Activated CD8-positive, alpha-beta memory T cell treated with anti-CD3 and anti-CD28 coated beads, Interleukin-2, amount 50 U/mL, for 4 hours (primary cell): Measurements from ENCODE around the gene SPAG16.

Source experiments
- DNase-seq: peaks from one replicate; pipeline ENCODE4 v3.0.0-alpha.2; 2020

SPAG16 gene

DNA sequence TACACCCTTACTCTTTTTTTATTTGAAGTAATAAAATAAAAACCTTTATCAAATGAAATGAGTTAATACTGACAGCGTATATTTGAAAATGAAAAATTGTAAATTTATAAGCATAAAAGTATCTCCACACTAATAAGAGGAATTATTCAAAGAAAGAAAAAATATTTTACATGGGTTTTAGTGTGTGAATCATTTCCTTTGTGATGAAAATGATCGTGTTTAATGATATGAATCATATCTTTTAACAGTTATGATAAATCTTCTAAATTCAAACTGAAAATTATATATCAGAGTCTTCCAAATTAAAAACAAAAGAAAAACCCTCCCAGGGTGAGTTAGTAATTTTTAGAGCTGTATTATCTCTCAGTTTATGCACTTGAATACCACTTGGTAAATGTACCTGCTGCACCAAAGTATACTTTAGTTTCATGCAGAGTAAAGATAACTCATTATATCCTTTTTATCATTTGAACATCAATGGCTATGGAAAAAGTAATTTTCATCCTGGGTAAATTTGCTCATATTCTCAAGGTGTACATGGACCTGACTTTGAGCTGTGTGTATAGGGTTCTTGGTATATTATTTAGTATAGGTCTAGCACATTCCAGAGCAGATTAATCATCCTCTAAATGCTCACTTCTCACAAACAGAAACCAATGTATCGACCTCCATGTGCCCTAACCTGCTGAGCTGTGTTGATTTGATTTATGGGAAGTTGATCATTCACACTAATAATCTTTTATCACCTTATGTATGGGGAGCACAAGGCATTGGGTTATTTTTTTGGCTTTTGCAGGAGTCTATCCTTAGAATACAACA, 1027.9 kb downstream of the SPAG16 start:
- no peak for DNase-seq

DNA sequence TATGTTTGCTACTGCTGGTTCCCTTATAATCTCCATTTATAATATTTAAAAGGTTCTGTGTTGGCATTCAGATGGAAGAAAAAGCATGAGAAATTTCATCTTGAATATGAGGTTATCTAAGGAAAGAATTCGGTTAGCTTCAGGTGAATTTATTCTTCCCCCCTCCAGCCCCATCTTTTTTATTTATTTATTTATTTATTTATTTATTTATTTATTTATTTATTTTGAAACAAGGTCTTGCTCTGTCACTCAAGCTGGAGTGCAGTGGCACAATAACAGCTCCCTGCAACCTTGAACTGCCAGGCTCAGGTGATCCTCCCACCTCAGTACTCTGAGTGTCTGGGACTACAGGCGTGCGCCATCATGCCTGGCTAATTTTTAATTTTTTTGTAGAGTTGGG, 1031.1 kb downstream of the SPAG16 start:
- DNase-seq, result no peak

DNA sequence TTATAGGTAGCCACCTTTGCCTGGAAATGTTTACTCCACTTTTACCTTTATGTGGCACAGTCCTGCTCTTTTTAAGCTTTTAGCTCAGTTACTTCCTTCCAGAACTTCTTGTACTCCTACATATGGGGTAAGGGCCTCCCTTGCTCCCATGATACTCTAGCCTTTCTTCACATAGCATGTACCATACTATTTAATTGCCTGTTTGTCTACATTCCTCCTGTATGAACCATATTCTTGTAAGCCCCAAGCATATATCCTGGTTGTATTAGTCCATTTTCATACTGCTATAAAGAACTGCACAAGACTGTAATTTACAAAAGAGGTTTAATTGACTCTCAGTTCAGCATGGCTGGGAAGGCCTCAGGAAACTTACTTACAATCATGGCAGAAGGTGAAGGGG, 1035.9 kb downstream of the SPAG16 start:
- DNase-seq, result no peak

DNA sequence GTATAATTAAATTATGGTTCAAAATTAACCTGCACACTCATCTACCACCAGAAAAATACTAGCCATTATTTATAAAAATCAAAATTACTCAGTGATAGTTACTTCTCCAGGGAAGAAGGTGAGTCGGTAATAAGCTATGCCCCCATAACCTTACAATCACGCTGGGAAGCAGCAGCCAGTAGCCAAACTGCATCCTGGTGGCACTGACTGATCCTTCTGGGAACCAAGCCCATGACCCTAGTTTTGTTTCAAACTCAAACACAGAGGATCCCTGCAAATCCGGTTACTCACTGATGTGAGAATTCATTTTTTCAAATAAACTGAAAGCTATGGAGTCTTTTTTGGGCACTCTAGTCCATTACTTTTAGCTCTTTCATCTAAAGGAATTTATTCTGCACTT, 1038.4 kb downstream of the SPAG16 start:
- DNase-seq, result no peak

DNA sequence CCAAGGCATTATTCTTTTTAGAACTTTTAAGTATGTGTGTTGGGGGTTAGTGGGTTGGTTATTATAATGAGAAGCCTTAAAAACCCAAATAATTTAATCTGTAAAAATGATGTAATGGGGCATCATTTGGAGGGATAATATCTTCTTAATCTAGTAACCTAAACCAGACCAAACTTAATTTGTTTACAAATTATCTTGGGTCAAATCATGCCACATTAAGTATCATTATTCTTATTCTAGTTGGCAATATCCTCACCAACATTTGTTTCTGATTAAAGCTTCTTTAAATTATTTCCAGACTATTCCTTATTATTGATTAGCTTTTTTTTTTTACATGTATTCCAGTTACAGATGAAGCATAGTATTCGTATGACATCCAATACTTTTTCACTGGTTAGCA, 1041.1 kb downstream of the SPAG16 start:
- no peak for DNase-seq

DNA sequence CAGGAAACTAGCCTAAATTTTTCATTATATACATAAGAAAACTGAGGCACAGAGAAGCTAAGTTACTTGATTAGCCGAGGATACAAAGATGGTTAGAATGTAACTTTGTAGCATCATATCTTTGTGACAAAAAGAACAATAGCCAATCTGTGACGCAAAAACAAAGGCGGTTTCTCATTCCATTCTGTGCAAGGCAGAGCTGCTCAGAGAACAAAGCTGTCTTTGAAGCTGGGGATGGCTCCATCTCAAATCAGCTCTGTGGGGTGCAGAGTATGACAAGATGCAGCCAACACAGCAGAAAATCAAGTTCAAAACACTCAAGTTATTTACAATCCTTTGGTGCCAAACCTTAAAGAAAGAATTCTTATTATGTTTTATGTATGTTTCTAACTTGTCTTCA, 1044.7 kb downstream of the SPAG16 start:
- no peak for DNase-seq

DNA sequence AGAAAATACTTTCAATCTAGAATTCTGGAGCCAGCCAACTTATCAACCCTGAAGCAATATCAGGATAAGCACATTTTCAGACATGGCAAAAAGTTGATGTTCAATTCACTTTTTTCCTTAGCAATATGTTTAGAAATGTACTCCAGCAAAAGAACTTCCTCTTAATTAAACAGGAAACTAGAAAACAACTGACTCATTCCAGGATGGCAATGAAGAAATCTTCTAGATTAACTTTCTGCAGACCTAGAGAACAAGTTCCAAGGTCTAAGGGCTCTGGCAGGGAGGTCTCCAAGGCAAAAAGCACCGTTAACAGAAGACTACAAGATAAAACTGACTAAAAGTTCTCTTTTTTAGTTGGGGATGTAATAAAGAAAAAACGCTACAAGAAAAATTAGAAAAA, 1057.4 kb downstream of the SPAG16 start:
- no peak for DNase-seq

DNA sequence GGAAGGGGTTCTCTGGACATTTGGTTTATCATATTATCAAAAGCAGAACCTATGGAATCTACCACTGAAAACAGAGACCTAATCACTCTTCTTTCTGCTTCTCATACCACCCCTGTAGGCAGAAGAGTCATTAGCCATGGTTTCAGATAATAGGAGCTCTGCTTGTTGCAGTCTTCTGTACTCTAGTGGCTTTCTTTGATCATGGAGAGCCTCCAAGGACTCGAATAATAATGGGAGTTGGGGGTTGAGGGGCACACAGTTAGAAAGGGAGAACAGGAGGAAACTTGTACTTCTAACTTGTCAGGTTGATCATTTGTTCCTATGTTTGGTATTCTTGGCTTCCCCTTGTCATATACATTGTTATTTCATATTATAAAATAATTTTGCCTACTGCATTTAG, 1074.2 kb downstream of the SPAG16 start:
- DNase-seq, result no peak

DNA sequence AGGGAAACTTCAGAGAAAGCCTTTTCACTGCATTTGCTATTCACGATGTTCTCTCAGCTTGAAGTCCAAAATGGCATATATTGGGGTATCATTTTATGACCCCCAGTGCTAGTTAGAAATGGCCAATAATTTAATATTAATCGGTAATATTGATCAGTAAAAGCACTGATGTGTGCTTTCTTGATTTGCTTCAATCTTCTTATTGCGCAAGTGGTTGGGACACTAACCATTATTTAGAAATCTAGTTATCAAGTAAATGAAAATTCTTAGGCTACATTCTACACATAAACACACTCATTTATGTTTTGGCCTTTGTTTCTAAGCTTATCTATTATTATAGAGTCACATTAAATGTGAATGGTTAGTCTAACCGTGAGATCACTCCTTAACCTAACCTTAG, 1076.9 kb downstream of the SPAG16 start:
- DNase-seq, result no peak

DNA sequence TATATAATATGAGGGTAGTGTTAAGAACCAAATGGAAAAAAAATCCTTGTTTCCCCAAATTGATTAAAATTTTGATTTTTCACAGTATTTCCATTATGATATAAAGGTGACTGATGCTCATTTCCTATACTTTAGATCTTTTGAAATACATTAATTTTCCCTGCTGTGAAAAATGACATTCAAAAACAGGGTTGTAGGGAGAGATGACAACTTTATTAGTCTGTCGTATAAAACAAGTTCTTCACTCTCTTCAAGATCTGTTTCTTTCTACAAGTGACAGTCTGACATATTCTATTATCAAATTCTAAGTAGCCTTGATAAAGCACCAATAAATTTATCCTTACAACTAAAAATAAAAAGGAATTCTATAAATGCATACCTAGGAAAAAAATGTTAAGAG, 1081.3 kb downstream of the SPAG16 start:
- no peak for DNase-seq

DNA sequence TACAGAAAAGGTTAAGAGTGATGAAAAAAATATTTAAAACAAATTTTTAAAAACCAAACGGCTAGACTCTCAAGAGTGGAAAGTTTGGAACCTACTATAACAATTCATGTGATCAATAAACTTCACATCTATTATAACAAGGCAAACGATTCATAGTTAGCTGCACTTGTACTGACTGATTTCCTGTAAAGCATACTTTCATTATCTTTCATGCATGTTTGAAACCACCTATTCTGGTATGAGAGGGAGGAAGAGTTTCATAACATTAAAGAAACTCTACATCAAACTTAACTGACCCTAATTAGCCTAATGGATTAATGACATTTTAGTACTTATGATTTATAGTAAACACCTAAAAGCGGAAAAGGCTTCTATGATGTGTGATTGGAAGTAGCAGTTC, 1082.9 kb downstream of the SPAG16 start:
- DNase-seq, result no peak

DNA sequence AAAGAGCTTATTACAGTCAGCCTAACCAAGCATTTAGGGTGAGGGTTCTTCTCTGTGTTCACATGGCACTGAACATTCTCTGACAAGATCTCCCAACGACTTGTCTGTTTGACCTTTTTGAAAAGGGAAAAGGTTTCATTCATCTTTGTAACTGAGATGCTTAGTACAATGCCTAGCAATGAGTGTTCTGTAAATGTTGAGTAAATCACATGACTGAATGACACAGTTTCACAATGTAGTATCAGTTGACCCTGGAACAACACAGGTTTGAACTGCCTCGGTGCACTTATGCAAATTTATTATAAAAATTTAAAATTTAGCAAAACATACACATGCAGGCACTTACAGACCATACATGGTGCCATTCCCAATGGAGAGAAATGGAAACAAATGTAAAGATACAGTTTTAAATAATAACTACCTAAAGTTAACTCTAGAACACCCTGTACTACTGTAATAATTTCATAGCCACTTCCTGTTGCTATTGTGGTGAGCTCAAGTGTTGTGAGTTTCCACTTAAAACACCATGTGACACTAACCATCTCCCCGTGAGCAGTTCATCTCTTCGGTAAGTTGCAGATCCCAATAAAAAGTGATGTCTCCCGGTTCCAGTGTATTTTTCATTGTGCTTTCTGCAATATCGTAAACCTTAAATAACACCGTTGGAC, 1092.5 kb downstream of the SPAG16 start:
- no peak for DNase-seq

DNA sequence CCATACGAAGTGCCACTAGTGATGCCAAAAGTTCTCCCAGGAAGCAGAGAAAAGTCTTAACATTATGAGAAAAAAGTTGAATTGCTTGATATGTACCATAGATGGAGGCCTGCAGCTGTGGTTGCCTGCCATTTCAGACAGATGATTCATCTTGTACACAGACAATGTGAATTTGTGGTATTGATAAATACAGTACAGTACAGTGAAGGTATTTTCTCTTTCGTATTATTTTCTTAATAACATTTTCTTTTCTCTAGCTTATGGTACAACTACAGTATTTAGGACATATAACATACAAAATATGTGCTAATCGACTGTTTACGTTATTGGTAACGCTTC, 1093.0 kb downstream of the SPAG16 start:
- DNase-seq, result no peak

DNA sequence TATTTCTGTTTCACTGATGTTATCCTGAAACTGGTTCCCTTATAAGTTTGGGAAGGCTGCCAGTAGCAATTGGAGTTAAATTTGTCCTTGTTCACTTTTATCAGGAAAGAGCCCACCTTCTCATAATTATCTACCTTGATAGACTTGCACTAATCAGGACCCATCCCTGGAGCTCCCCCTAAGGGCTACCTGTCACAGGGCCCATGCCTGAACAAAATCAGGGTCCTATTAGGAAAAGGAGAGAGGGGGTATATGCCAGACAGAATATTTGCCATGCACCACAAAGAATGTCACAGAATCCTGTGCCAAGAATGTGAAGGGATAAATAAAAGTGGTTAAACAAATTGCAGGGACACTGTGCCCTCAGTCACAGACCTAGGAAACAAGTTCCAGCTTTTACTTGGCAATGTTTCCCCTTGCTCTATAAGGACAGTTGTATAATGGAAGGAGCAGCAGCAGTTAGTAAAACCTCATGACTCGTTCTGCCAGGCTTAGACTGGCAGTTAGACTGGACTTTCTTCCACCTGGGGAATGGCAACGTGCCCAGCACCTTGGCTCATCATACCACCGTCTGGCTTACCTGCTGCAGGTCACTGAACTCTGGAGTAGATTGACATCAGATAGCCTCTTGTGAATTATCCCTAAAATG, 1094.3 kb downstream of the SPAG16 start:
- no peak for DNase-seq

DNA sequence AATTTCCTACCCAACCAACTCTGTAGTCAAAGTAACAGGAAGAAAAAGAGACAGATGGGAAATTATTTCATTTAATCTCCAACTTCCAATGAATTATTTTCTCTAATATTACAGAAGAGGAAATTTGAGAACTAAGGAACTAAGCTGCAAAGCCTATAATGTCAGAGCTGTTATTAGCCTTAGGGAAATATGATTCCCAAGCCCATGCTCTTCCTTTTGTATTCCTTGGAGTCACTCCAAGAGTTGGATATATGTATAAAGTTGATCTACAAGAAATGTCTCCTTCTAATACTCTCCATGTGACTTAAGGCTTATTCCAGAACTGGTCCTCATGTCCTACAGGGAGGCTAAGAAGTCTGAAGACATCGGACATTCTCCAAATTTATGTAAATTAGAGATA, 1095.0 kb downstream of the SPAG16 start:
- DNase-seq, result no peak

DNA sequence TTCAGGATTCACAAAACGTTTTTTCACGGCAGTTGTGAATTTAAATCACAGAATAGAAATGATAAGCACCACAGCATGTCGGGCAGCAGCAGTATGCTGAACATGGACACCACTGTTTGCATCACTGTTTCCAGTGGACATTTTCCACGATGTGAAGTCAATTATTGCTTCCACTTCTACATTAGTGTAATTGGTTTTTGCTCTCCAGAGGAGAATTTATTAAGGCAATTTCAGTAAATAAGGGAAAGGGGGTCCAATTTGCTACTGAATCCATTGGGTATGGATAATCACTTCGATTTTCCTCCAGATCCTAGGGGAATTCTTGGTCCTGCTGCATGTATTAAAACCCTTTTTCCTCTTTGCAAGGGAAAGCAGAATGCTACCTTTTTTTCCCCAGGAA, 1096.4 kb downstream of the SPAG16 start:
- no peak for DNase-seq

DNA sequence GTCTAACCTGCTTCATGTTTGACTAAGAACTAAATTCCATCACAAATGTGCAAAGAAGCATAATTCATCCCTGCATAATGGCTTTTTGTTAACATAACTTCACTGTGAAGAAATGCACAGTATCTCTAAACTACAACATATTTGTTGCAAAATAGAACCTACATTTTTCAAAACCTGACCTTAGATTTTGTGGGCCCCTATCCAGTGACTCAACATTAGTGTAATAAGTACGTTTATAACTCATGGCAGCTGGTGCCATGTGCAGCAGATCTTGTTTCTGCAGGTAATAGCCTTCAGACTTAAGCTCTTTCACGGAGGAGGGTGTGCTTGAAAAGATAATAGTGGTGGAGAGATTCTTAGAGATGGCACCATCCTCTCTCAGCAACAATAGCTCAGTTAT, 1098.0 kb downstream of the SPAG16 start:
- no peak for DNase-seq

DNA sequence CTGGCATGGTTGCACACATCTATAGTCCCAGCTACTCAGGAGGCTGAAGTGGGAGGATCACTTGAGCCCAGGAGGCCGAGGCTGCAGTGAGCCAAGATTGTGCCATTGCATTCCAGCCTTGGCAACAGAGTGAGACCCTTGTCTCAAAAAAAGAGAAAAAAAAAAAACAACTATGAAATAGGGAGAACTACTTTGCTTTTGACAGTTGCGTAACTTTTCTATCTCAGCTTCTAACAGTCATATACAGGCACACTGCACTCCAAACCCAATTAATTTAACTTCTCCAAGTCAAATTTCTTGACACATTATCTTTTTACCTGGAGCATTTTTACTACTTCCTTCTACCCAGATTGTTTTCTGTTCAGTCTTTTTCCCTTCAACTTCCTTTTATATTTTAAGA, 1102.5 kb downstream of the SPAG16 start:
- DNase-seq, result no peak

DNA sequence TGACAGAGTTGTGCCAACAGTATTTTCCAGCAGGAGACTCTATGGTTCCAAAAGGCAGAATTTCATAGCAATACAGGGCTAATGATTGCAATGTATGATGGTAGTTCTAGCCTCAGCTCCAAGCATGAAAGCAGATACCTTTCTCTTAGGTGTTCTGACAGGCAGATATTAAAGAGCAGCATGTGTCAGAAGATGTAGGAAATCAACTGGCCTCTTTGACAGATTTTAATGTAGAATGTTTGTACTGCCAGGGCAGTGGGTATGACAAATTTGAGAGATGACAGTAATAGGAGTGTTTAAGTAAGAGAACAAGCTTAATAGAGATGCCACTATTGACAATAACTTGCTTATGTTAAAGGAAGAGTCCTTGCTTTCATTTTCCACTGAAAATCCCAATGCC, 1105.1 kb downstream of the SPAG16 start:
- DNase-seq, result no peak

DNA sequence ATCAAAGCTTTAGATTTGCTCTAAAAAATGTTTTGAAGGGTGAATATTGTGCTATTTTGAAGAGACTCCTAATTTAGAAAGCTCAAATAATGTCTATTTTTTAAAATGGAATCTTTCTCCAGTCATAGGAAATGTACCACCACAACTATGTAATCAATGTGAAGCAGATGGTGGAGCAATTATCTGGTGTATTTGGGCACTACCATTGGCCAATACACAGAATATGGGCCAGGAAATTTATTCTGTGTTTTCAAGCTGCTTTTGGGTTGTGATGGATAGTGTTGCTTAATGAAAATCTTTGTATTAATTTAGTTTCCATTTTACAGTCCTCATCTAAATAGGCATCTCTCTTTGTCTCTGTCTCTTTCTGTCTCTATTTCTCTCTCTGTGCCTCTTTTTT, 1109.5 kb downstream of the SPAG16 start:
- no peak for DNase-seq

DNA sequence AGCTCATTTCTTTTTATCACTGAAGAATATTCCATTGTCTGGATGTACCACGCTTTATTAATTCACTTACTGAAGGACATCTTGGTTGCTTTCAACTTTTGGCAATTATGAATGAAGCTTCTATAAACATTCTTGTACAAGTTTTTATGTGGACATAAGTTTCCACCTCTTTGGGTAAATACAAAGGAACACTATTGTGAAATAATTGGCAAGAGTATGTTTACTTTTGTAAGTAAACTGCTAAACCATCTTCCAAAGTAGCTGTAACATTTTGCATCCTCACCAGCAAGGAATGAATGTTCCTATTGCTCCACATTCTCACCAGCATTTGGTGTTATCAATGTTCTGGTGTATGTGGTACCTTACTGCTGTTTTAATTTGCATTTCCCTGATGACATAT, 1110.8 kb downstream of the SPAG16 start:
- DNase-seq, result no peak

DNA sequence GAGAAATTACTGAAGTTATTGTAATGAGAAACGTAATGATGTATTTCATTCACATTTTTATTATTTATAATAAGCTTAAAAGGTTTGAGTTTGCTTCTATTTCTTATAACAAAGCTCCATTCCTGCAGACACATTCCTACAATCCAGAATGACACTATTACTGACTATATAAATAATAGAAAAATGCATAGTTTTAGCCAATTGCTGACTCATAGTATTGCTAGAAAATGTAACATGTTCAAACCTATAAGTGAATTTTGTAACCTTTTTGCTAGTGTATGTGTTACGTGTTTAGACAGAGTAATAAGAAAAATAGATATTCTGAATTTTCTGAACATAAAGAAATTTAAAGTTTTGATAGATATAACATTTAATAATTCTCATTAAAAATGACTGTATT, 1117.3 kb downstream of the SPAG16 start:
- no peak for DNase-seq

DNA sequence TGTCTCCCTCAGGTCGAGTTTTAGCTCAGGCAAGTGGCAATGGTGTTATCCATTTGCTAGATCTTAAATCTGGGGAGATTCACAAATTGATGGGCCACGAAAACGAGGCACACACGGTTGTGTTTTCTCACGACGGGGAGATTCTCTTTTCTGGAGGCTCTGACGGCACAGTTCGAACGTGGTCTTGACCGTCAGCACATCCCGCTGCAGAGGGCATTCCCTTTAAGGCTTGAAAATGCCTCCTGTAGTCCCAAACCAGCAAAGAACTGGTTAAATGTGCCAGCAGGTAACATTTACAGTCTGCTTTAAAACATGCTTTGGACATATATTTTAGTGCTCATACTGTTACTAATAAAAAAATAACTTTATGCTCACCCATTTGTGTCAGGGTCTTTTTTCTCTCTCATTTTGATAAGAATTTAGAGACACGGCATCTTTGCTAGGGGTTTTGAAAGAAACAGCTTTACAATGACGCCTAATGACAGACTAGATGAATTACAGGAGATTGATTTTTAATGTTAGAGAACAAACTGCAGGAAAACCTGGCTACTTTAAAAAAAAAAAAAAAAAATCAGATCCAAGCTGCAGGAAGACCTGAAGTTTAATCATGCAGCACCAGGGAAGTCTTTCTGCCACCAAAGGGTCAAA, 1126.0 kb downstream of the SPAG16 start:
- no peak for DNase-seq
